ENCODE data around the gene HNRNPF. TPM values are rescaled to one million over a fixed set of nuclear protein-coding genes. Genes with fewer than 3 reads are reported as not detected.

HNRNPF gene
- total RNA-seq, 4 donors from 2014 or later = 86.2 to 211 (median 142) TPM

- Histone ChIP-seq H3K27ac (no peak overlapping the region), H3K4me3 (no peak overlapping the region), H3K4me1 (no peaks in the 10 kb centered on the region), H3K9me3 (no peaks in the 10 kb centered on the region), H3K27me3 (no peaks in the 10 kb centered on the region), H3K36me3 (no peaks in the 10 kb centered on the region)
- TF ChIP-seq CTCF (IDR thresholded peaks at IDR 0.05) (no peak), POLR2A (IDR thresholded peaks at IDR 0.05) (no peak)
- DNase-seq = no peak
- intact Hi-C loops (cut with DNase I; ENCODE audit: low total_unique reads) = no loop called here
Measured at GRCh38 chr10:43374194-43374593, 34.8 kb downstream of the HNRNPF start.

GRCh38 chr10:43373461-43373860, 35.5 kb downstream of the HNRNPF start:
- H3K27me3 ChIP-seq = no peaks in the 10 kb centered on the region
- no peak overlapping the region for H3K4me3 ChIP-seq
- no peaks in the 10 kb centered on the region for H3K9me3 ChIP-seq
- intact Hi-C loops (cut with DNase I; ENCODE audit: low total_unique reads) = no loop called here
- TF ChIP-seq CTCF (IDR thresholded peaks at IDR 0.05) (no peak), POLR2A (IDR thresholded peaks at IDR 0.05) (no peak)
- no peaks in the 10 kb centered on the region for H3K4me1 ChIP-seq
- no peak for DNase-seq
- H3K36me3 ChIP-seq = no peaks in the 10 kb centered on the region
- no peak overlapping the region for H3K27ac ChIP-seq

GRCh38 chr10:43372765-43373361, 36.1 kb downstream of the HNRNPF start:
- Histone ChIP-seq H3K36me3 (no peaks in the 10 kb centered on the region), H3K27me3 (no peaks in the 10 kb centered on the region), H3K4me3 (no peak overlapping the region), H3K4me1 (no peaks in the 10 kb centered on the region), H3K27ac (no peak overlapping the region), H3K9me3 (no peaks in the 10 kb centered on the region)
- intact Hi-C loops (cut with DNase I; ENCODE audit: low total_unique reads) = no loop called here
- DNase-seq = no peak
- TF ChIP-seq POLR2A (IDR thresholded peaks at IDR 0.05) = no peak
- no peak for TF ChIP-seq CTCF (IDR thresholded peaks at IDR 0.05)

- Histone ChIP-seq H3K4me1 (no peaks in the 10 kb centered on the region), H3K36me3 (no peaks in the 10 kb centered on the region), H3K27me3 (no peaks in the 10 kb centered on the region), H3K4me3 (no peak within 1 kb of the TSS), H3K27ac (no peak within 1 kb of the TSS), H3K9me3 (no peaks in the 10 kb centered on the region)
- intact Hi-C loops (cut with DNase I; ENCODE audit: low total_unique reads) = no loop called here
- TF ChIP-seq CTCF (IDR thresholded peaks at IDR 0.05) (no peak), POLR2A (IDR thresholded peaks at IDR 0.05) (no peak)
- no peak for DNase-seq
Measured at GRCh38 chr10:43371418-43371817, 37.6 kb downstream of the HNRNPF start, which contains the start of gene FXYD4. Gene FXYD4 (plus strand): TSS chr10:43371636. CDS start chr10:43373747, 2,111 bp downstream.

GRCh38 chr10:43370671-43371215, 38.2 kb downstream of the HNRNPF start:
- TF ChIP-seq CTCF (IDR thresholded peaks at IDR 0.05) (no peak), POLR2A (IDR thresholded peaks at IDR 0.05) (no peak)
- no peak for DNase-seq
- intact Hi-C loops (cut with DNase I; ENCODE audit: low total_unique reads) = no loop called here
- Histone ChIP-seq H3K27me3 (no peaks in the 10 kb centered on the region), H3K4me1 (no peaks in the 10 kb centered on the region), H3K27ac (no peak overlapping the region), H3K4me3 (no peak overlapping the region), H3K9me3 (no peaks in the 10 kb centered on the region), H3K36me3 (no peaks in the 10 kb centered on the region)
